ENCODE results near the gene WDR19.
A peak's percentile ranks its signal among the peaks of the same experiment; 100 is the strongest.
"Not testable (repeated sequence)": the region's sequence is repeated elsewhere in the genome, so short reads cannot be mapped to it uniquely, and the experiment has no call there.

WDR19 gene

DNA sequence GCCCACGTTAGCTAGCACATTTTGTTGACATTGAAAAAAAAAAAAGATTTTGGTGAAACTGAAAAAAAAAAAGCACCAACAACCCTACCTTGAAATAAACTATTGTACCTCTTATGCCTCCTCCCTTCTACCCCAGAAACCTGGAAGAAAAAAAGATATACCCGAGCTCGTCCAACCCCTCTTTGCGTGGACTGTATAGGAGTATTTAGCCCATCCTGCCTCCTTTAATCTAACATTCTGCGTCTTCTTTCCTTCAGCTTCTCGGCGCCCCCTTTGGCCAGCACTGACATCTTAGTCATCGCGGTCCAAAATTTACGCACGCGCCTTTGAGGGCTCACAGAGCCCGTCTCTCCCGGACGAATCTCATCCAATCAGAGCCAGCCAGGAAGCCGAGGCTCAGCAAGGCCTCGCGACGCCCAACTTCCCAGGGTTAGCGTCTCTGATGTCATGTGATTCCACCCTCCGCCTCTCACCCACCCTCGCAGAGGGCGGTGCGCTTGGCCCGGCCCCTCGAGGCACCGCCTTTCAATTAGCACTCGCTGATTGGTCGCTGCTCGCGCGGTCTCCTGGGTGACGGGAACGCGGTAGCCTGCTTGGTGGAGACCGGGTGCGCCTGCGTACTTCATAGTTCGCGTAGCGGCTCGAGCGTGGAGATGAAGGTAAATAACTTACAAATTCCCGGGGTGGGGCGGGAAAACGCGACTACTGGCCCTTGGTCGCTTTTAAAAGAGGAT lies at the start of gene WDR19:
WDR19 (plus strand) TSS at position 625 of the 734 bp plus-strand sequence; CDS start at position 654, 29 bp downstream.
- DNase-seq (ENCODE audit: low read depth): peak; percentile 98

DNA sequence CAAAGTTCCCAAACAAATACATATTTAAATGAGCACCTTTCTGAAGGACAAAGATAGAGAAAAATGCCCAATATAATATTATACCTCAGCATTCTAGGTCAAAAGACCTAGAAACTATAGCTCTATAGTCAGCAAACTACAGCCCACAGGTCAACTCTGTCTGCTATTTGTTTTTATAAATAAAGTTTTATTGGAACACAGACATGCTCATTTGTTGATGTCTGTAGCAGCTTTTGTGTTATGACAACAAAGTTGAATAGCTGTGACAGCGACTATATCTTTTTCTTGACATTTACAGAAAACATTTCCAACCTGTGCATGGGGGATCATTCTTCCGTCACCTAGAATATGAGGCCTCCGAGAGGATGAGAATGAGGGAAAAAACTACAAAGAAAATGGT lies 48.7 kb upstream of the WDR19 start:
- DNase-seq (ENCODE audit: low read depth): no peak

DNA sequence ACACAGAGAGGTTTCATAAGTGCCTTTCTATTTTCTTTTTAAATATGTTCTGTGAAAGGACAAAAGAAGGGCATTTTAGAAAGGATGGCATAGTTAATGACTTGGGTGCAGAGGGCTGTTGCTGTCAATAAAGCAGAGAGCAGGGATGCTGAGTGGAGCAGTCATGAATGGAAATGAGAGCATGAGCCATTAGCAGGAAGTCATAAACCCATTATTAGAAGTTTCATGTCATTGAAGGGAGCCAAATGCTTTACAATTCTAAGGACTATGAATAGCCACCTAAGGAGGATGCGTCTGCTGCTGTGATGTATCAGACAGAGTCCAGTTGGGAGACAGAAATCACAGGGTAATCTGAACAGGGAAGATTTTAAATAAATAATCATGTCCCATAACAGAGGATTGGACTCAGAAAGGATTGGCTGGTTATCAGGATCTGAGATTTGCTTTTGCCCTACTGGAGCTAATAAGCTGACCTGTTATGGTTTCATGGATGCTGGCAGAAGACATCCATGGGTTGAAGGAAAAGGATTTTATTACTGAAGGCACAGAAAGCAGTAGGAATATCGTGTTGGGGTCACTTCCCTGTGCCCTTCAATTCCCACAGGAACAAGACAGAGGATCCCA lies 47.5 kb upstream of the WDR19 start:
- no peak for DNase-seq (ENCODE audit: low read depth)

DNA sequence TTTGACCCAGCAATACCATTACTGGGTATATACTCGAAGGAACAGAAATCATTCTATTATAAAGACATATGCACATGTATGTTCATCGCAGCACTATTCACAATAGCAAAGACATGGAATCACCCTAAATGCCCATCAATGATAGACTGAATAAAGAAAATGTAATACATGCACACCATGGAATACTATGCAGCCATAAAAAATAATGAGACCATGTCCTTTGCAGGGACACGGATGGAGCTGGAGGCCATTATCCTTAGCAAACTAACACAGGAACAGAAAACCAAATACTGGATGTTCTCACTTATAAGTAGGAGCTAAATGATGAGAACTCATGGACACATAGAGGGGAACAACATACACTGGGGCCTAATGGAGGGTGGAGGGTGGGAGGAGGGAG lies 44.1 kb upstream of the WDR19 start:
- not testable (repeated sequence) for DNase-seq (ENCODE audit: low read depth)

DNA sequence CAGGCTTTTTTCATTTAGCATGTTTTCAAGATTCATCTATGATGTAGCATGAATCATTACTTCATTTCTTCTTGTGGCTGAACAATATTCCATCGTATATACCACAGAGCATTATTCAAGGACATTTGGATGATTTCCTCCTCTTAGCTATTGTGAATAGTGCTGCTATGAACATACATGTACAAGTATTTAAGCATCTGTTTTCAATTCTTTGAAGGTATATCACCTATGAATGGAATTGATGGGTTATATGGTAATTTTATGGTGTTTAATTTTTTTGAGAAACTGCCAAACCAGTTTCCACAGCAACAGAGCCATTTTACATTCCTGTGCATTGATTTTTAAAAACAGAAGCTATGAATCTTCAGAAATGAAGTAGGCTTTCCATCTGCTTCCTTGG lies 36.1 kb upstream of the WDR19 start:
- no peak for DNase-seq (ENCODE audit: low read depth)

DNA sequence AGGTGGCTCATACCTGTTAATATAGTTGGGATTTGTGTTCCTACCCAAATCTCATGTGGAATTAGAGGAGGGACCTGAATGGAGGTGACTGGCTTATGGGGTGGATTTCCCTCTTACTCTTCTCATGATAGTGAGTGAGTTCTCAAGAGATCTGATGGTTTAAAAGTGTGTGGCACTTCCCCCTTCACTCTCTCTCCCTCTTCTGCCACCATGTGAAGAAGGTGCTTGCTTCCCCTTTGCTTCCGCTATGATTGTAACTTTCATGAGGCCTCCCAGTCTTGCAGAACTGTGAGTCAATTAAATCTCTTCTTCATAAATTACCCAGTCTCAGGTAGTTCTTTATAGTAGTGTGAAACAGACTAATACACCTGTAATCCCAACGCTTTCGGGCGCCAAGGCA lies 28.3 kb upstream of the WDR19 start:
- DNase-seq (ENCODE audit: low read depth): no peak

DNA sequence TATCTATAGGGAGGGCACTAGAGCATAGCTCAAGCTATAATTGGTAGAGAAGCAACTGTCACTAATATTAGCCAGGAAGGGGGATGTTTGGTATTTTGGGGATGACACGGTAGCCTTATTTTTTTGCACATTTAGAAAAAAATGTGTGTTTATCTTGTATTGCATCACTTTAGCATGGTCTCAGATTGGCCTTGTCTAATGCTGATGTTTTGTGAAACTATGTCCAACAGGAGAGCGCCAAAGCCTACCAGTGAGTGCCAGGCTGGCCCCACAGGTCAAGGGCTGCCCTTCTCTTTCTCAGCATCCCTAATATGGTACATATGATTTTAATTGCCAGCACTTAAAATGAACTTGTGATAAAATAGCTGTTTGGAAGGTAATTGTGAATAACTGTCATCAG lies 24.8 kb upstream of the WDR19 start:
- no peak for DNase-seq (ENCODE audit: low read depth)

DNA sequence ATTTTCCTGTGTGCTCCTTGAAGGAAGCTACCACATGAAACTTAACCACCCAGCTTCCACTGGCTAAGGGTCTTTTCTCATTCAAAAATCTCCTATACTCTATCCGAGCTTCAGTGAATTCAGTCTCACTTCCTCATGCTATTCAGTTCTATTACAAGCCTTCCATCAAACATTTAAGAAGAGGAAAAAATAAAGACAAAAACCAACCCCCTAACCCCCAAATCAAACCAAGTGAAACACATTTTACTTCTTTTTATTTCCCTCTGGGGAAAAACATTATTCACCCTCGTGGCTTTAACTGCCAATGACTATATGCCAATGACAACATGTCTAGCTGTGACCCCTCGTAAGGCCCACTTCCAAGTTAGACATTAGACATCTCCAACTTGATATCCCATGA lies 16.2 kb upstream of the WDR19 start:
- DNase-seq (ENCODE audit: low read depth): no peak

DNA sequence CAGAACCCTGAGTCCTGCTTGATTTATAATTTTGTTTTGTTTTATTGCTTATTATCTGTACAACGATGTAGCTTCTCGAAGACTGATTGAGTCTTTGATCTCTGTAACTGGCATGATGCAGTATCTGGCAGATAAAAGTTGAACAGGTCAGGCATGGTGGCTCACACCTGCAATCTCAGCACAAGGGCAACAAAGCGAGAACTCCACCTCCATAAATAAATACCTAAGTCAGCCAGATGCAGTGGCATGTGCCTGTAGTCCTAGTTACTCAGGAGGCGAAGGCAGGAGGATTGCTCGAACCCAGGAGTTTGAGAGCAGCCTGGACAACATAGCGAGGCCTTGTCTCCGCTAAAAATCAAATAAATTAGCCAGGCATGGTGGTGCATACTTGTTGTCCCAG lies 15.7 kb upstream of the WDR19 start:
- DNase-seq (ENCODE audit: low read depth): no peak

DNA sequence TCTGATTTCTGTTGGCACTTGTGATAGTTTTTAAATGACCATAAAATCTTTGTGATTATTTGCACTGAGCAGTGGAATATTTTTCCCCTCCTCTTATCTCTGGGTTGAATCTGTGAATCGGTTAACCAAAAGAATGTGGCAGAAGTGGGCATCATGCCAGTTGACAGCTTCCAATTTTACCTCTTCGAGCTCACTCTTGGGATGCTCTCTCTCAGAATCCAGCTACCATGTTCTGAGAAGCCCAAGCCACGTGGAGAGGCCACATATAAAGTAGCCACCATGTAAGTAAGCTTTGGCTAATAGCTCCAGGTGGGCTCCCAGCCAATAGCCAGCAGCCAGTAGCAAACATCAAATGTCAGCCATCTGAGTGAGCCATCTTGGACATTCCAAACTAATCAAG lies 12.9 kb upstream of the WDR19 start:
- no peak for DNase-seq (ENCODE audit: low read depth)

DNA sequence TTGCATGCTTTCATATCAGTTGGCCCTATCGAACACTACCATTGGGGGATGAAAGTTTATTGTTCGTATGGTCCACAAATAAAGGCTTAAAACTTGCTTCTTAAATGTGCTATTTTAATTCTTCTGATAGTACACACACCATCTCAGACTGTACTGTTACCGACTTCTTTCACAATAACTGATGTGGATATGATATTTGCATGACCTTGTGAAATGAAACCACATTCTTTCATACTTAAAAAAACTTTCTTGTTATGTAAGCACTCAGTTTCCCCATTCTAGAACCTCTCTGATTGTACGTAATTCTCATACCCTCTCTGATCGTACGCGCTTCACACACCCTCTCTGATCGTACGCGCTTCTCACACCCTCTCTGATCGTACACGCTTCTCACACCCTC lies 12.0 kb upstream of the WDR19 start:
- no peak for DNase-seq (ENCODE audit: low read depth)

DNA sequence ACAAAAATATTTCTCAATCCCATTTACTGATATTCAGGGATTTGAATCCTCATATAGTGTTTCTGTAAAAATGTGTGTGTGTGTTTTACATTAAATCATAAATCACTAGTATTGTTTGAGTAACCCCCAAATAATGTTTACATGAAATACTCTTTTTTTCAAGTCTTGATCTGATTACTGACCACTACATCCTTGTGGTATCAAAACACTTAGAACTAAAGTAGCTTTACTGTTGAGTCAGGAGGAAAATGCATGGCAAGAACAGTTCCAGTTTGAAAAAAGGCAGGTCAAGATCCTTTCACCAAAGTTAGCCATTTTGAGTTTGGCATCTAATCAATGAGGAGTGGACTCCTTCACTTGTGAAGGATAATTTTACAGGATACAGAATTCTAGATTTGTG lies 3.6 kb upstream of the WDR19 start:
- DNase-seq (ENCODE audit: low read depth): no peak

DNA sequence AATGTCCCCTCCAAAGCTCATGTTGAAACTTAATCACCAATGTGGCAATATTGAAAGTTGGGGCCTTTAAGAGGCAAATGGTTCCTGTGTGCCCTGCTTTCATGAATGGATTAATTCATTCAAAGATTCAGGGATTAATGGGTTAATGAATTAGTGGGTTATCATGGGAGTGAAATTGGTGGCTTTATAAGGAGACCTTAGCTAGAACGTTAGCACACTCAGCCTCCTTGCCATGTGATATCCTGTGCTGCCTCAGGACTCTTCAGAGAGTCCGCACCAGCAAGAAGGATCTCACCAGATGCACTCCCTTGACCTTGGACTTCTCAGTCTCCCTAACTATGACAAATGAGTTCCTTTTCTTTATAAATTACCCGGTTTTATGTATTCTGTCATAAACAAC lies 2.6 kb upstream of the WDR19 start:
- DNase-seq (ENCODE audit: low read depth): no peak

DNA sequence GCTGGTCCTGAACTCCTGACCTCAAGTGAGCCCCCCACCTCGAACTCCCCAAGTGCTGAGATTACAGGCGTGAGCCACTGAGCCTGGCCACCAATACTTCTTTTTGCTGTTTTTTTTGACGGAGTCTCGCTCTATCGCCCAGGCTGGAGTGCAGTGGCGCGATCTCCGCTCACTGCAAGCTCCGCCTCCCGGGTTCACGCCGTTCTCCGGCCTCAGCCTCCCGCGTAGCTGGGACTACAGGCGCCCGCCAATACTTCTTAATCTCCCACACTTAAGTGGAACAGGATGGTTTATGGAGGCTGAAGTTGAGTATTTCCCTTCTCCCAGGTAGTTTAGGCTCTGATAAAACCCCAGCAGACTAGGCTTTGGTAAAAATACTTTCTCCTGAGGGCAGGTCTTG lies 1.7 kb upstream of the WDR19 start:
- DNase-seq (ENCODE audit: low read depth): not testable (repeated sequence)

DNA sequence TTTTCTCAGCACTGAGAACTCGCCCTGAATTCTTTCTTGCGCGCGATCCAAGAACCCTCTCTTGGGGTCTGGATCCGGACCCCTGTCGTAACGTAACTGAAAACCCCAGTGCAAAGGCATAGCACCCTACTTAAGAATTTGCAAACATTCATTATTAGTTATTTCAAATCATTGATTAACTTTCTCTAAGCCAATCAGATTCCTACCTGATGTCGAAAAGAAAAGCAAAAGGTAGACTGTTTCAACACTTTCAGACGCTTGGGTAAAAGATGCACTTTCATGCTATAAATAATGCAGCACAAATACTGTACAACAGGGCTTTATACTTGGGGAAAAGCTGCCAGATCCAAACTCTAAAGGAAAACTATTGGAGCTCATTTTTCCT lies 817 bp upstream of the WDR19 start:
- DNase-seq (ENCODE audit: low read depth): no peak

DNA sequence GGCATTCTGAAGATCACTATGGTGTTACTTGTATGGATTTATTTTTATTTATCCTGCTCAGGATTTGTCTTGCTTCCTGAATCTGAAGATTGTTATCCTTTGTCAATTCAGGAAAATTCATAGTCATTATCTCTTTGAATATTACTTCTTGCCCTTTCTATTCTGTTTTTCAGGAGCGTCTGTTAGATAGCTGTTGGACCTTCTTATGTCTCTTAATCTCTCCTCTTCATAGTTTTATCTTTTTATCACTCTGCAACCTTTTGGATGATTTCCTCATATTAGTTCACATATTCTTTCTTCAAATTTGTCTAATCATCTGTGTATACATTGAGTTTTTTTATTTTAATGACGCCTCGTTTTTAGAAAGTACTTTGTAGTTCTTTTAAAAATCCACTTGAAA lies 19.6 kb downstream of the WDR19 start:
- no peak for DNase-seq (ENCODE audit: low read depth)

DNA sequence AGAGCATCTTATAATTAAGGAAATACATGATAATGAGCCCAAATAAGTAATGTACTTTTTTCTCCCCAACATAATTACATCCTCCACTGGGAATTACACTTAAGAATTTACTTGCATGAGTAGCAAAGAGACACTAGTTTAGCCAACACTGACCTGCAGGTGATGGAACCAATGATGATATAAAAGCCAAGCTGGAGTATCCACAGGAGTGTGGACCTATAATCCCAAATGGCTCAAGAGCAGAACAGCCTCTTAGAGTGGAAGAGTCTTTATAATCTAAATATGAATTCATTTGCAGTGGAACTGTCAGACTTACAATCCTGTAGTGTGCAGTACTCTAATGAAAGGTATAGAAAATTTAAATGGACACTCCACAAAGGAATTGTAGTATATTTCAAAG lies 22.2 kb downstream of the WDR19 start:
- DNase-seq (ENCODE audit: low read depth): no peak

DNA sequence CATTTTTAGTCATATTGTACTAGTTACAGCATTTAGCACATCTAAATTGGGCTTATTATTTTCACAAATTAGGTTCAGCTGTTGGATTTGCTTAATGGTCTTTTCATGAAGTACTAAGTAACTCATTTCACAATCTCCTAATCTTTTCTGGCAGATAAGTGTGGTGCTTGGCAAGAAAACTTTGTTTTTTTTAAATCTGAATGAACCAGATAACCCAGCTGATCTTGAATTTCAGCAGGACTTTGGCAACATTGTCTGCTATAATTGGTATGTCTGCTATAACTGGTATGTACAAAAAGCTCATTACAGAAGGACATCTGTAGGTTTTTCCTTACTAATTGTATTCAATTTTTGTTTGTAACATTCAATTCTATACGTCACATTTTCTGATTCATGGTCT lies 22.7 kb downstream of the WDR19 start:
- no peak for DNase-seq (ENCODE audit: low read depth)

DNA sequence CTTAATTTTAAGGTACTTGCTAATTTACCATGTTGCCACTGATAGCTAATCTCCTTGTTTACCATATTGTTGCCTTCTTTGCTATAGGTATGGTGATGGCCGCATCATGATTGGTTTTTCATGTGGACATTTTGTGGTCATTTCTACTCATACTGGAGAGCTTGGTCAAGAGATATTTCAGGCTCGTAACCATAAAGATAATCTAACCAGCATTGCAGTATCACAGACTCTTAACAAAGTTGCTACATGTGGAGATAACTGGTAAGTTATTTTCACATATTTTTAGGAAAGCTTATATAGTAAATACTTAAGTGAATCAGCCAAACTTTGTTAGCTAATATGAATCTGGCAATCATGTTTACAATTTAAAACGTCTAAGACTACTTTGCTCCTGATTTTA lies 23.1 kb downstream of the WDR19 start:
- DNase-seq (ENCODE audit: low read depth): no peak

DNA sequence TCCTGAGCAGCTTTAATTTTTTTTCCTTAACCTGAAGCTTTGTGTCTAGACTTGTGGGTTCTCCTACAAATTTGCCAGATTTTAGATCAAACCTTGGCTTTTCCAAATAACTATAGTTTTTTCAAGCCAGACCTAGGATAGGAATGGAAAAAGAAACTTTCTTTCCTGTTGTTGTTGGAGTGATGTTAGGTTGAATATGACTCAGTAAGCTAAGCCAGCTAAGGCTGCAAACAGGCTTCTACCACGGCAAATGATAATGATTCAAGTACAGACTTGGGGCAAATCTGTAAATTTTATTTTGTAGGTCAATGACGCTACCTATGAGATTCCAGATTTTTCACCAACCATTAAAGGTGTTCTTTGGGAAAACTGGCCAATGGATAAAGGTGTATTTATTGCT lies 45.6 kb downstream of the WDR19 start:
- no peak for DNase-seq (ENCODE audit: low read depth)

DNA sequence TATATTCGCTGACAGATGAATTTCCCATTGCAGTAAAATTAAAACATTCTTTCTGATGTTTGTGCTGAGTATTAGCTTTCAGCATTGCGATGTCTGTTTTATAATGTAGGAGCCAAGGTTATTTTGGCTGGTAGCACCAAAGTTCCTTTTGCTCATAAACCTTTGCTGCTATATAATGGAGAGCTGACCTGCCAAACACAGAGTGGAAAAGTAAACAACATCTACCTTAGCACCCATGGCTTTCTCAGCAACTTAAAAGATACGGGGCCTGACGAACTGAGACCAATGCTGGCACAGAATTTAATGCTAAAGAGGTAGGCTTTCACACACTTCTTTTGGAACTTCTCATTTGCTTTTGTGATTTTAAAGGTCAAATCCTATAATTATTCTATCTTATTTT lies 46.0 kb downstream of the WDR19 start:
- no peak for DNase-seq (ENCODE audit: low read depth)

DNA sequence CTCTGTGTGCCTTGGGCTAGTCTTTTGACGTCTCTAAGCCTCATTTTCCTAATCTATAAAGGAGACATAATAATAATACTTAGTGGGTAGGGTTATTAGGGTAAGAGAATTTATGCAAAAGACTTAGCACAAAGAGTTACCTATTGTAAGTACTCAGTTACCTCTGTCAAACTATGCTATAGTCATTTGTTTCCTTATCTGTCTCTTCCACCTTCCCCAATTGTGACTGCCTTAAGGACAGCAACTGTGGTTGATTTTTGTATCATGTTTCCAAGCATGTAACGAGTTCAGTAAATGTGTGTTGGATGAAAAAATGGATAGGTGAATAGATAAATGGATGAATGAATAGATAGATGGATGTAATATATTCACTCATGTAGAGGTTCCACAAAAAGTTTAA lies 48.1 kb downstream of the WDR19 start:
- DNase-seq (ENCODE audit: low read depth): no peak

DNA sequence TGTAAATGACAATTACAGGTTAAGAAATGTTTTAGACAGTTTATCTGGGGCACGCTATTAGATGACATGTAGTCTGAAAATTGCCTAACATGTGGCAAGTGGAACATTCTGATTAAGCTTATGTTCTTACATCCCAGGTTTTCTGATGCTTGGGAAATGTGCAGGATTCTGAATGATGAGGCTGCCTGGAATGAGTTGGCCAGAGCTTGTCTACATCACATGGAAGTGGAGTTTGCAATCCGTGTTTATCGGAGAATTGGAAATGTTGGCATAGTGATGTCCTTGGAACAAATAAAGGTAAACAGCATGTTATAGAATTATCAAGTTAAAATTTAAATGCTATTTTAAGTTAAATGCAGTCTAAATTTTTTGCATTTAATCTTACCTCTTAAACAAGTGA lies 49.3 kb downstream of the WDR19 start:
- DNase-seq (ENCODE audit: low read depth): no peak

DNA sequence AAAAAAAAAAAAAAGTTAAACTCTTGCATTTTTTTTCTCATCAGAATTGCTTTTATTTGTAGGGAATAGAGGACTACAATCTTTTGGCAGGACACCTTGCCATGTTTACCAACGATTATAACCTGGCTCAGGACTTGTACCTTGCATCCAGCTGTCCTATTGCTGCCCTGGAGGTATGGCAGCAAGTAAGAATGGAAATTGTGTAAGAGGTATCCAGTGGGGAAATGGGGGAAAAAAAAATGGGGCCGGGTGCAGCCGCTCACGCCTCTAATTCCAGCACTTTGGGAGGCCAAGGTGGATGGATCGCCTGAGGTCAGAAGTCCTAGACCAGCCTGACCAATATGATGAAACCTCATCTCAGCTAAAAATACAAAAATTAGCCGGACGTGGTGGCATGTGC lies 49.8 kb downstream of the WDR19 start:
- DNase-seq (ENCODE audit: low read depth): no peak

All from activated T-helper 9 cell treated with anti-CD3 and anti-CD28 coated beads, Interleukin-2, amount 50 U/mL, for 16 hours (primary cell).